ENCODE measurements around the gene KIF15.

DNA sequence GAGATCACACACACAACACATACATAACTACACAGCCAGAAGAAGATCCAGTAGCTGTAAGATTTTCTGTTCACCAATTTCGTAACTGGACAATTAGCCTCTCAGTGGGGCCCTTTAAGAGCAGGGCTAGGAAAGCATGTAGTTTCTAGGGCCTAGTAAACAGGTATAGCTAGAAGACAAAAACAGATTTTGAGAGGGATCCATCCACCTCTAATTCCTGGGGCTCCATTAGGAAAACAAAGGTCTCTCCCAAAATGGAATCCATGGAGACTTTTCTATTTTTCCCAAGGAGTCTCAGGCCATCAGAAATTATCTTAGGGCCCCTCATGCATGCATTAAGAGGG lies 10.5 kb downstream of the KIF15 start:
- TF ChIP-seq, protein P1, sequence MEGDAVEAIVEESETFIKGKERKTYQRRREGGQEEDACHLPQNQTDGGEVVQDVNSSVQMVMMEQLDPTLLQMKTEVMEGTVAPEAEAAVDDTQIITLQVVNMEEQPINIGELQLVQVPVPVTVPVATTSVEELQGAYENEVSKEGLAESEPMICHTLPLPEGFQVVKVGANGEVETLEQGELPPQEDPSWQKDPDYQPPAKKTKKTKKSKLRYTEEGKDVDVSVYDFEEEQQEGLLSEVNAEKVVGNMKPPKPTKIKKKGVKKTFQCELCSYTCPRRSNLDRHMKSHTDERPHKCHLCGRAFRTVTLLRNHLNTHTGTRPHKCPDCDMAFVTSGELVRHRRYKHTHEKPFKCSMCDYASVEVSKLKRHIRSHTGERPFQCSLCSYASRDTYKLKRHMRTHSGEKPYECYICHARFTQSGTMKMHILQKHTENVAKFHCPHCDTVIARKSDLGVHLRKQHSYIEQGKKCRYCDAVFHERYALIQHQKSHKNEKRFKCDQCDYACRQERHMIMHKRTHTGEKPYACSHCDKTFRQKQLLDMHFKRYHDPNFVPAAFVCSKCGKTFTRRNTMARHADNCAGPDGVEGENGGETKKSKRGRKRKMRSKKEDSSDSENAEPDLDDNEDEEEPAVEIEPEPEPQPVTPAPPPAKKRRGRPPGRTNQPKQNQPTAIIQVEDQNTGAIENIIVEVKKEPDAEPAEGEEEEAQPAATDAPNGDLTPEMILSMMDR (conservative IDR thresholded peaks at IDR 0.05; ENCODE audit: low read length) = no peak
- no peak for TF ChIP-seq EZH2phosphoT487 (IDR thresholded peaks at IDR 0.05; ENCODE audit: borderline replicate concordance)
